GM18520 (cell line): ENCODE data around the gene BAIAP2.
"Not testable (repeated sequence)": the region's sequence is repeated elsewhere in the genome, so short reads cannot be mapped to it uniquely, and the experiment has no call there.

Experiments
- ATAC-seq: cut with Tn5 transposase; IDR thresholded peaks from one replicate; pipeline ENCODE4 v1.9.1; 2021; ENCODE audit not compliant: unreplicated experiment

BAIAP2 gene

DNA sequence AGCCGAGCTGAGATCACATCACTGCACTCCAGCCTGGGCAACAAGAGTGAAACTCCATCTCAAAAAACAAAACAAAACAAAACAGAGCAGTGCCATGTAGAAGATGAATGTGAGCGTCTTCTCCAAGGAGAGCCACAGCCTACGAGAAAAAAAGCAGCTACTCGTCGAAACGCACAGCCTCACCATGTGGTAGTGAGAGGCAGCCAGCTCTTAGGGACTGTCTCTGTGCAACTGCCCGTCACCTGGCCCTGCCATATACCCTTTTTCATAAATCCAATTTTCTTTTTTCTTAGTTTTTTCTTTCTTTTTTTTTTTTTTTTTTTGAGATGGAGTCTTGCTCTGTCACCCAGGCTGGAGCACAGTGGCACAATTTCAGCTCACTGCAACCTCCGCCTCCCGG lies 119.1 kb downstream of the BAIAP2 start:
- not testable (repeated sequence) for ATAC-seq

DNA sequence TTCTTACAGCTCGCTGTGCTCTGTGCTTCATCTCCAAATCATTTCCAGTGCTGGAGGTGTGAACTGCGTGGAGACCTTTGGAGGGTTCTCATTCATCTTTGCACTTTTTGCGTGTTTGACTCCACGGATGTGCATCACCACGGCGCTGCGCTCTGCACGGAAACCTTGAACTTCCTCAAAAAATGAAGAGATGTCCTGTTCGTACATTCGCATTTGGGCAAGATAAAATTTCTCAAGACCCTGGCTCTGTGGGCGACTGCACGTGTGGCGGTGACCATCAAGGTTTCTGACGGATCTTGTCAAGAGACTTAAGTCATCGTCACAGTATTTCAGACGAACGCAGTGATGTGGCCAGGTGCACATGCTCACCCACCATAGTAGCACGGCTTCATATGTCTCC lies 120.0 kb downstream of the BAIAP2 start:
- no peak for ATAC-seq

DNA sequence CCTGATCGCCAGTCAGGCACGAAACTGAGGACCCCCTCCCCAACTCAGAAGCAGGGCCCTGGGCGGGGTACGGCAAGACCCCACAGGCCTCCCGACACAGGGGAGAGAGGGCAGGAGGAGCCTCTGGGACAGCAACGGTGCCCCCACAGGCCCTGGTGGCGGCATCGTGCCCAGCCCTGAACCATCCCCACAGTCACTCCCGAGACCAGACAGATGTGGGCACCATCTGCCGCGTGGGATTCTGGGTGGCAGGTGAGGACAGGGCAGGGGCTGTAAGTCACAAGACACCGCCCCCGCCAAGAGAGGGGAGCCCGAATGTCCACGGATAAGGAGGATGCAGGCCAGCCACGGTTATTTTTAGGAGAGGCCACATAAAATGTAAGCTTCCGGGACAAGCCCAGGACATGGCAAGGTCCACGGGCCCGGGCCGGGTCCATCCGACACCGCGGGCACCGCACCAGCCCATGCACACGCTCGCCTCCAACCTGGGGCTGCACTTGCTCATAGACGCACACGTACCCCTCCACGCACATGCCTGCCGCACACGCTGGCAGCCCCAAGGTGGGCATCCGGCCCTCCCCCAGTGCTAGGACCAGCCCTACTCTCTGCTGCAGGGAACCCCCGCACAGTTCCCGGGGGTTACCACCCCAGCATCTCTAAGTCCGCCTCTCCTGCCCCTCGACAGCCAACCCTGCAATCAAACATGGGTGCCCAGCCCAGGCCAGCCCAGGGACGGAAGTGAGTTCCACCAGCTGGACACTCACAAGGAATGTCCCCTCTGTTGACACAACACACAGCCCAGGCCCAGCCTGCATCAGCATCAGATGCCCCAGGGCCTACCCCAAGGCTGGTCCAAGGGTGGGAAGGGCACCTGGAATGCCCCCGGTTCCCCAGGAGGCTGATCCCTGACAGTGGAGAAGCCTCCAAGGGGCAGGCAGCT lies 122.2 kb downstream of the BAIAP2 start:
- no peak for ATAC-seq

- no peak for ATAC-seq
Measured at GRCh38 chr17:81157848-81158687, 123.1 kb downstream of the BAIAP2 start.

- no peak for ATAC-seq
Measured at GRCh38 chr17:81158688-81159590, 124.0 kb downstream of the BAIAP2 start.

GRCh38 chr17:81159611-81160265 lies 124.8 kb downstream of the BAIAP2 start:
- ATAC-seq: no peak

GRCh38 chr17:81160306-81160705 lies 125.4 kb downstream of the BAIAP2 start:
- ATAC-seq: no peak

DNA sequence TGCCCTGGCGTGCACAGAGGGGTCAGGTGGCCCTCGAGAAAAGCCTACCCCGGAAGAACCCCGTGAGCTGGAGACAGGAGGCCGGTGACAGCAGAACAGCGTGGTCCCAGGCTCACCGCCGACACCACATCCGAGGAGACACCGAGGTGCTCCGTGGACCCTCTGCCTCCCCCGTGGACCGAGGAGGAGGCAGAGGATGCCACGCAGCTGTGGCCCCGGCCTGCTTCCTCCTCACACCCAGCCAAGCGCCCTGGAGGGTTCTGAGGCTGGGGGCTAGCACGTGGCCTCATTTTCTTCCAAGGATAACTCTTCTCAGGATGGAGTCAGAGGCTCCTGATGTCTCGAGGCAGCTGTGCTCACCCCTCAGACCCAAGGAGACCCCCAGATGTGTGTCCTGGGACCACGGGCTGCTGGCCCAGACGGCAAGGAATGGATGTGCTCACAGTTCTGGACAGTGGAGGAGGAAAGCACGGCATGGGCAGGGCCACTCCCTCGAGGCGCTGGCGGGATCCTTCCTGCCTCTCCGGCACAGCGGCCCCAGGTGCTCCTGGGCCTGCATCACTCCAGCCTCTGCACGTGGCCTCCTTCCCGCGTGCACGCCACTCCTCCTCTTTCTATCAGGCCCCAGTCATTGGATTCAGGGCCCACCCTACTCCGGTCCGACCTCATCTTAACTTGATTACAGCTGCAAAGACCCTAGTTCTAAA lies 125.9 kb downstream of the BAIAP2 start:
- ATAC-seq: no peak

- no peak for ATAC-seq
Measured at GRCh38 chr17:81161536-81161935, 126.6 kb downstream of the BAIAP2 start.

GRCh38 chr17:81161972-81162371 lies 127.0 kb downstream of the BAIAP2 start:
- ATAC-seq: no peak

GRCh38 chr17:81162491-81162890 lies 127.5 kb downstream of the BAIAP2 start:
- no peak for ATAC-seq

- ATAC-seq: no peak
Measured at GRCh38 chr17:81163051-81163695, 128.2 kb downstream of the BAIAP2 start.

DNA sequence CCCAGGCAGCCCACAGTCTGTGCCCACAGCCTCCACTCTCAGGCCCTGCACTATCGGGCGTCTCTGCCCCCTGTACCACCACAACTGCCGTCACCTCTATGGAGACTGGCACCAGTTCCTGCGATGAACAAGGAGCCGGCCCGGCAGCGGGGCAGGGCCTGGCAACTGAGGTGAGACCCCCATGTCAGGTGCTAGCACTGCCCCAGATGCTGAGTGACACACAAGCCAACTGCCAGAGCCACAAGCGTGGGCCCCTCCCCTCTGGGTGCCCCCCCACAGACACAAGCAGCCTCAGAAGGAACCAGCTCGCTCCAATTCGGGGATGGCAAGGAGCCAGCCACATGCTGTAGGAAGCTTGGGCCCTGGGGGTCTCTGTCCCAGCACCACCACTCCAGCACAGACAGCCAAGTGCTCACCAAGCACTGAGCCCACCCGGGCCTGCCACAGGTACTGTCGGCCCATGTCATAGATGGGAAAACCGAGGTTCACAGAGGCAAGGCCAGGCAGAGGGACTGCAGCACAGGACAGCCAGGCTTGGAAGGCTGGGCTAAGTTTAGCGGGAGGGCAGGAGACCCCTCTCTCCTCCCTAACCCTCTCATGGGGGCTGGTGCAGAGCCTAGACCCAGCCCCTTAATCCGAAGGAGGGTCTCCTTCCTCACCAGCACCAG lies 128.9 kb downstream of the BAIAP2 start:
- ATAC-seq: no peak

DNA sequence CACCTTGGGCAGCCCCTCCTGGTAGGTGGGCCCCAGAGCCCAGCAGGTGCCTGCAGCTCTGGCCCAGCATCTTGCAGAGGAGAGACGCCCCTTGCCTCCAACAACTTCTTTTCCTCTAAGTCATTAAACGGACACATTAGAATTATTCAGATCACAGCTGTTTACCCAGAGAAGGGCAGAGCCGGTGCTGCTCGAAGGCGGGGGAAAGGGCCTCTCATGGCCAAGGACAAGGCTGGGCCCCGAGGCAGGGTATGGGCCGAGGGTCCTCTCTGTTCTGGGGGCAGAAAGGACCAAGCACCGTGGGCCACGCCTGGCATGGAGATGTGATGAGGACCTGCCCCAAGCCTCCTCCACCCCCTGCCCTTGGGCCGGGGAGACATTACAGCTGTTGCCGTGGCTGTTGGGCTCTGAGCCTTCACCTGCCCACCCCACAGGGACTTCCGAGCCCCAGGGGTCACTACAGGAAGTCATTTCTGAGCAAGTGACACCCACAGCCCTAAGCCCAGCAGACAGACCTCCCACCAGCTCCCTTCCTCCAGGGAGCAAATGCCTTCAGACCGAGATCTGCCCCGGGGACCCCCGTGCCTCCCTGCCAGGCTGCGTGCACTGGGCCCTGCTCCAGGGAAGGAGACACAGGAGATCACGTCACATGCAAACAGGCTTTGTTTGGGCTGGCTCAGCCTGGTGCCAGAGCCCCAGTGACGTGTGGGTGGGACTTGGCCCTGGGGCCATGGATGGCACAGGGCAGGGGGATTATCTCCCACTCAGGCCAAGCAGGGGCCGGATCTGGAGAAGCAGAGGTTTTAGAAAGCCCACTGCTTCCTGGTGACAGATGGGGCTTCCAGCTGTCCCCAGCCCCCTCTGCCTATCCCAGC lies 129.7 kb downstream of the BAIAP2 start:
- no peak for ATAC-seq

GRCh38 chr17:81165246-81166032 lies 130.5 kb downstream of the BAIAP2 start, which contains the start of gene PVALEF:
Gene PVALEF (plus strand): TSS chr17:81165507. CDS start chr17:81181227, 15,720 bp downstream.
- ATAC-seq: no peak

GRCh38 chr17:81166033-81166492 lies 131.1 kb downstream of the BAIAP2 start, which contains the start of gene AATK:
Gene AATK (minus strand): TSS chr17:81166221. CDS start chr17:81165992, 229 bp downstream.
- no peak for ATAC-seq
